CD4-positive, alpha-beta T cell treated with Interleukin-12 subunit alpha and Interleukin-12 subunit beta, for 1 hour (primary cell): ENCODE data around the gene TCERG1L.
"Not testable (repeated sequence)": the region's sequence is repeated elsewhere in the genome, so short reads cannot be mapped to it uniquely, and the experiment has no call there.

ENCODE experiments used
- DNase-seq: peaks from one replicate; pipeline ENCODE4 v3.0.0-alpha.2; 2020

Gene TCERG1L

DNA sequence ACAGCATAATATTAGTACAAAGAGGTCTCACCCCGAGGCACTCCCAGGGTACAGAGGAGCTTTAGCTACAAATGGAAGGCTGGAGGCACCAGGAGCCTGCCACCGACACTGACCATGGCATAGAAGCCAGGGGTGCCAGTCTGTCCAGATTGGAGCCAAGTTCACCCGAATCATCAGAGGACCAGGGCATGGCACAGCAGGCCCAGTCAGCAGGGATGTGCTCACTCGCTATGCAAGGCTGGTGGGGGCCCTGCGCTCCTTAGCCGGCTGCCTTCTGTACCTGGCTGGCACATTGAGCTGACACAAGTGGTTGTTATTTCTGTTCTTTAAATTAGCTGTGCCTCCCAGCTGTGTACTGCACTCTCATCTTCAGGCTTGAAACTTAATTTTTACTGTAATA, 149.3 kb downstream of the TCERG1L start:
- no peak for DNase-seq

GRCh38 chr10:131161087-131161486, 150.4 kb downstream of the TCERG1L start:
- no peak for DNase-seq

GRCh38 chr10:131160219-131160875, 151.2 kb downstream of the TCERG1L start:
- no peak for DNase-seq

- no peak for DNase-seq
Observed at GRCh38 chr10:131159771-131160170, 151.8 kb downstream of the TCERG1L start.

GRCh38 chr10:131158695-131159094, 152.8 kb downstream of the TCERG1L start:
- DNase-seq, result no peak

DNA sequence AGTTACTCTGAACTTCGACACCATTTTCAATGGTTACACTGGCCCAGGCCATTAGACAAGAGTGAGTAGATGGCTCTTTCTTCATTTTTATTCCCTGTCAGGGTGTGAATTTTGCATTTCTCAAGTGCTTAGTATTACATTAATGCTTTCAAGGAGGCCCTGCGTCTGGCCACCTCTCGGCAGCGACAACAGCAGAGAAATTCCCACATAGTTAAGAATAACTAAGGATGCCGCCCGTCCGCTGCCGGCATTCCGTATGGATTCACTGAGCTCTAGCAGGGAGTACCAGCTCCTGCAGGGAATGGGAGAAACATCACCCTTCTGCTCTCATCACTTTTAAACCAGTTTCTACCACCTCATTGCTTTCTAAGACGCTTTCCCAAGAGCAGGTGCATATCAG, 153.6 kb downstream of the TCERG1L start:
- no peak for DNase-seq

DNA sequence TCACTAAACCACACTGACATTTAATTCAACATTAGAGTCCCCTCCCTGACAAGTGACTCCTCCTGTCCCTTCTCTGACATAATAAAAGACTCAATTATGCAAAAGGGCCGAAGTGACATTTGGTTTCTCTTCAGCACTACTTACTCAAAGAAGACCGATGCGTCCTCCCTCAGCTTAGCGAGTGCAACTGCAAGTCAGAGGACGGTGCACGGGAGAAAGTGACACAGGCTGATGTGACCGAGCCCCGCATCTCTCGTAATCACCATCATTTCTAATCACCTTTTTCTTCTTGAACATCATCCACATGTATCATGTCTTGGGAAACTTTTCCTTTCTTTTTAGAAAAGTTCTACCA, 155.7 kb downstream of the TCERG1L start:
- DNase-seq, result no peak

DNA sequence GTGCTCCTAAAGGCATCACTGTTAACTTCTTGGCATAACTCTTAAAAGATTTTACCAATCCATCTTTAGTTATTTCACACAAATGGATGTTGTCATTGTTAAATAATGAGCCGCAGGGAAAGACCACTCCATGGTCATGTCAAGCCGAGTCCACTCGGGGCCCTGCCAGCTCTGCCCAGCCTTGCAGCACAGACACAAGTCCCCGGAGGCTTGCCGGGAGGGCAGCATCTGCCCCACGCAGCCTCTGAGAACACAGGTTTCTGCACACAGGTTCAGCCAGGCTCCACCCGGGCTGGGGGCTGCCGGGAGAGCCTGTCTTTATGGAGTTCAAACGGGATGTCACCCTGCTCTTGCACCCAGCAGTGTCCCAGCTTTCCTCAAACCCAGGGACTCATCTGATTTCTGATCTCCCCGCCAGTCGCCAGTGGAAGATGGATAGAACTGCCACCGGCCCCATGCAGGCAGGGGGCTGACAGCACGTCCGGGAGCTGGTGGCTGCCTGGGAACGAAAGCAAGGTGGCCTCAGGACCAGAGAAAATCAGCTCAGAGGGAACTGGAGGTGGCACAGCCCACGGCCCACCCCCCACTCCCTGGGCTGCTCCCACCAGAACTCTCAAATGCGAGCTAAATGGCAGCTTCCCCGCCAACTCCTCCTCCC, 156.2 kb downstream of the TCERG1L start:
- no peak for DNase-seq

GRCh38 chr10:131154306-131155025, 157.1 kb downstream of the TCERG1L start:
- DNase-seq, result no peak

DNA sequence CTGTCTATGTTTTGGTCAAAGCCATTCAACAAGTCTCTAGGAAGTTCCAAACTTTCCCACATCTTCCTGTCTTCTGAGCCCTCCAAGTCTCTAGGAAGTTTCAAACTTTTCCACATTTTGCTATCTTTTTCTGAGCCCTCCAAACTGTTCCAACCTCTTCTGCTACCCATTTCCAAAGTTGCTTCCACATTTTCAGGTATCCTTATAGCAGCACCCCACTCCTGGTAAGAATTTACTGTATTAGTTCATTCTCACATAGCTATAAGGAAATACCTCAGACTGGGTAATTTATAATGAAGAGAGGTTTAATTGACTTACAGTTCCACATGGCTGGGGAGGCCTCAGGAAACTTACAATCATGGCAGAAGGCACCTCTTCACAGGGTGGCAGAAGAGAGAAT, 159.1 kb downstream of the TCERG1L start:
- not testable (repeated sequence) for DNase-seq

DNA sequence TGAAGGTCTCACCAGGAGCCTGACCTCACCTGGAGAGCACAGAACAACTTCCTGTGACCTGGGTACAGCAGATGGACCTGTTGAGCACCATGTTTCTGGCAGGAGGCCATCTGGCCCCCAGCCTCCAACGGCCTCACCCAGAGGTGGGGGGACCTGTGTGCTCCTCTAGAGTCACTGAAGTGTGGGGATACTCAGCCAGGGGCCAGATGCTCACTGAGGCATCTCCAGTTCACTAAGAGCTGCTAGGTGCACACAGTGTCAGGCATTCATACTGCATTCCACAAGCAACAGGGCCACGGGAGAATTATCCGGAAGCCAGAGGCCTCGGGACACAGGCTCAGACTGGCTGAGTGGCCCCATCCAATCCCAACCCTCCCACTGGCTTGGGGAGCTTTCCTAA, 161.4 kb downstream of the TCERG1L start:
- DNase-seq, result no peak

DNA sequence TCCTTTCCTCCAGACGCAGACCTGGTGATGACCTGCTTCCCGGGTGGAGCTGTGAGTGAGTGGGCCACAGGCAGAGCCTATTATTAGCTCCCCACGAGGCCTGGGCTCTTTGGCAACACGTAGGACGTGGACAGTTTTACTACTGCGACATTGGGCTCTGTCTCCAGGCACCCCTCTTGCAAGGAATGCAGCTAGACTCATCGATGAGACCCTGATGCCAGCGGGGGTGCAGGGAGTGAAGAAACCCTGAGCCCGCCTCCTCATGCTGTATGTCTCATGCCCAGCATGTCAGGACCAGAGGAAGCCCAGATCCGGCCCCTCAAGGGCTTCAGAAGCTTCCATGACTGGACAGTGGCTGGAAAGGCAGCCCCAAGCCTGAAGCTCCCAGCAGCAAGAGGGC, 161.9 kb downstream of the TCERG1L start:
- no peak for DNase-seq

DNA sequence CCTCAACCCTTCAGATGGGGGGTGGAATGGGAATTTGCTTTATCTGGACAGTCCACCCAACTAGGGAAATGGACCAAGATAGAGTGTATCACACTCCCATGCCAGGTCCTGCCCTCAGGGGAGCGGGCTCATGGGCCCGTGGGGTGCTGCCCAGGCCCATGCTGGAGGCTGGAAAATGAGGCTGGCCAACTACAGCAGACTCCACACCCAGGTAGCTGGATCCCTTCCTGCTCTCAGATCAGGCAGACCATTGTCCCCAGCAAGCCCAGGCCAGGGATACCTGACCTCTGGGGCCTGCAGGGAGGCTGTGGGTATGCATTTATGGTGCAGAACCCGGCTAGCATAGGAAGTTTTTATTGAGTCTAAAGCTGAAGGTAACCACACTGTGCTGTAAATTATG, 162.4 kb downstream of the TCERG1L start:
- no peak for DNase-seq

DNA sequence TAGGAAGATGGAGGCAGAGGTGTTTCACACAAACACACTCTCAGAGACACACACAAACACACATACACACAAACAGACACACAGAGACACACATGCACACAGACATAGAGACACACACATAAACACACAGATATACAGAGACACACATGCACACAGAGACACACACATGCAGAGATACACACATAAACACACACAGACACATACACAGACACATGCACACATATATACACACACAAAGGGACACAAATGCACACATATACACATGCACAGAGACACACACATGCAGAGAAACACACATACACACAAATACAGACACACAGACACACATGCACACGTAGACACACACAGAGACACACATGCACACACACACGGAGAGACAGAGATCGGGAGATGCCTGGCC, 163.3 kb downstream of the TCERG1L start:
- no peak for DNase-seq

DNA sequence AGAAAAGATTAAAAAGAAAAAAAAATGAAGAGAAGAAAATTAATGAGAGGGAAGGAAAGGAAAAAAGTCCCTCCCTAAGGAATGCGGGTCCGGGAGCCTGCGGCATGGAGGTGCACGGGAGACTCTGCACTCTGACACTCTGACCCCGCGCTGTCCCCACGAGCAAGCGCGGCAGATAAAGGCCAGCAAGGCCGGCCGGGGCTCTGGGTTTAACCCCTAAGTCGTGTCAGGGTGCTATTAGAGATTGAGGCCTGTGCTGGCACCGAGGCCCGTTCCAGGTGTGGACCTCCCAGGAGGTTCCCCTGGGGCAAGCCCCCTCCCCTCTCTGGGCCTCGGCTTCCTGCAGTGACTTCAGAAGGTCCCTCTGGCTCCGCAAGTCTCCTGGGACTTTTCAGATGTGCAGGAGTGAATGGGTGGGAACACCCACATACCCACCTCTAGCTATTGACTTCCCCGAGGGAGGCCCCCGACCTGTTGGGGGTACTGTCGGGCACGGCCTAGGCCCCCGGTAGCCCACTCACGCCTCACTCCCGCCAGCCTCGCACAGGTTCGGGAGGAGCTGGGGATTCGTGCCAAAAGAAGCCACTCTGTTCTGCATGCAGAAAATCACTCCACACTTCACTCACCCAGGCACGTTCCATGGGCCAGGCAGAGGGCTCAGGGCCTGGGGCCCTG, 164.1 kb downstream of the TCERG1L start:
- no peak for DNase-seq

DNA sequence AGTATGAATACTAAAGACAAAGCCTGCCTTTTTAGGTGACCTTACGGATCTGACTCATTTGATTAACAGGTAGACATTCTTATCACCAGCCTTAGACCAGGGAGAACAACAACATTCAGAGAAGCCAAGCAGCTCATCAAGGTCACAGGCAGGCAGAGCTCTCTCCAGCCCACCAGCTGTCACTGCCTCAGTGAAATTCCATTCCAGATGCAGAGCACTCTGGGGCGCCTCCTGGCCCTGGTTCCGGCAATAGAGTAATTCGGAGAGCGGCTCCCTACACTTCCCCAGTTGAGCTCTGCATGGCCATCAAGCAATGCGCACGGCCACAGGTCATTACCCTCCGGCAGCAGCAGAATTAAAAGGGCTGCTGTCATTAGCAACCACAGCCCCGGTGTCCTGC, 164.7 kb downstream of the TCERG1L start:
- no peak for DNase-seq

DNA sequence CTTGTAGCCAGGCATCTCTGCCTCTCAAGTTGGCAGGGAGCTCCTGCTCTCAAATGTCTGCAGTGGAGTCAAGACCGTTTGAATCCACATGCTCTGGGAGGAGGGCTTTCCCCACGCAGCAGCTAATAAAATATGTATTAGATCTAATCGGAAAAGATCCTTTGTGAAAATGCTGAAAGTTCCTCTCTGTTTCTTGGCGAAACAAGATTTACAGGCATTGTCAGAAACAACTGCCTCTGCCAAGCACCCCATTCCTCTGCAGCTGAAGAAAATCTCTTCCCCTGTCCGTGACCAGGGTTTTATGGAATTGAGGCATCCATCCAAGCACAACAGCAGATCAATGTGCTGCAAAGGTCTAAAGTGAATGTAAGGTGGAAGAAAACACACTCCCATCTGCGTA, 165.8 kb downstream of the TCERG1L start:
- DNase-seq, result no peak

GRCh38 chr10:131144711-131145375, 166.7 kb downstream of the TCERG1L start:
- no peak for DNase-seq

DNA sequence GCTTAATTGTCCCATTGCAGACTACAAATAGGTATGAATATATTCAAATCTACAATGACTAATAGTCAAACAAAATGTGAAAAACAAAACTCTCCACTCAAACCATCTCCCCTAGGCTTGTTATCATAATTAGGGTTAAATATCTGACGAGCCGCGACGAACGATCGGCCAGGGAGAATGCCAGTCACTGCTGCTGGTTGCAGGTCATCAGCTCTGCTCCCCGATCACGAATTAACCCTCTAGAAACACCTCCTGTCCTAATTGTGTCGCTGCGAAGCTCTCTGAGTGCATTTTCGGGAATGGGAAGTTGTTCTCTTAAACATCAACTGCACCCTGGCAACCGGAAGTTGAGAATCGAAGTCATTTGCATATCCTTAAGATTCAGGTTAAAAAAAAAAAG, 167.3 kb downstream of the TCERG1L start:
- DNase-seq, result no peak

- no peak for DNase-seq
Observed at GRCh38 chr10:131143425-131144165, 167.9 kb downstream of the TCERG1L start.

DNA sequence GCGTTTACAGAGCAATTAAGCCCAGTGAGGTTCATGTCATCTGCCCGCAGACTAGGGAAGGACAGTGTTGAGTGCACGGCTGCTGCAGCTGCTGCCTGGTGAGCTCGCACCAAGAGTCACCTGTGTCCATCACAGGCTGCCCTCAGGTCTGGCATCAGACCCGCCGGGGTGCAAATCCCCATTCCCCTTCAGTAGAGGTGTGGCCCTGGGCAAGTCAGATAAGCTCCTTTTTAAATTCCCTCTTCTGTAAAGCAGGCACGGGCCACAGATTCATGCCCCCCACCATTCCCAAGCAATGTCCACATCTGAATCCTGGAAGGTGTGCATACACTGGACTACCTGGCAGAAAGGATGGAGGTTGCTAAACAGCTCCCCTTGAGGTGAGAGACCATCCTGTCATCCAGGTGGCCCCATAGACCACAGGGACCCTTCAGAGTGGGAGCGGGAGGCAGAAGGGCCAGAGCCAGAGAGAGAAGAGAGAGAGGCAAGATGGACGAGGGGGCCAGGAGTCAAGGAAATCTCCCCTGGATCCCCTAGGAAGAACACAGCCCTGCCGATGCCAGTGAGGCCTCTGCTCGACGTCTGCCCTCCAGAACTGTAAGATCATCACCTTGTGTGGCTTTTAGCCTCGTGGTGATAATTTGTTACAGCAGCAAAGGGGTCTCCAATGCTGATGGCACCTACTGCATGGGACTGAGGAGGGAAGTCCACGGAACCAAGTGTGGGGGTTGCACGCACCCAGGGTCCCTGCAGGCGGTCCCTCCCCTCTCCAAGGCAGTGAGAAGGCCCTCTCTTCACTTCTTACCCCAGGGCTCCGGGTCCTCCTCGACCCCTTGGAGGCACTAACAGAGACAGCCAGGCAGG, 168.8 kb downstream of the TCERG1L start:
- no peak for DNase-seq
